OCI-LY3 (cell line): Measurements from ENCODE around the gene RASD1.

Experiments used
- H2AFZ ChIP-seq: fragments of 200-600, 300-600 bp; shearing (Covaris generic); 2 replicates; pipeline ENCODE4 v1.6.0; 2014; ENCODE audit warnings: antibody characterized with exemption, low read depth, low read length
- H3K27ac ChIP-seq: fragments of 200-600, 300-600 bp; sonication (generic); 2 replicates; pipeline ENCODE4 v1.5.1; 2014; ENCODE audit warnings: mild to moderate bottlenecking, low read length, moderate library complexity, mixed read lengths
- H3K27me3 ChIP-seq: fragments of 200-600, 300-600 bp; sonication (generic); 2 replicates; pipeline ENCODE4 v1.6.1; 2014; ENCODE audit warnings: low read depth, low read length, mixed read lengths
- H3K36me3 ChIP-seq: fragments of 200-600, 300-600 bp; sonication (generic); replicated peaks from 2 replicates; pipeline ENCODE3; 2014; ENCODE audit warnings: low read depth, low read length, mixed read lengths
- H3K4me1 ChIP-seq: fragments of 300-600, 200-600 bp; sonication (generic); 2 replicates; pipeline ENCODE4 v1.6.1; 2014; ENCODE audit warnings: low read length, mixed read lengths
- H3K4me2 ChIP-seq: fragments of 200-600, 300-600 bp; sonication (generic); 2 replicates; pipeline ENCODE4 v1.6.1; 2014; ENCODE audit warnings: low read length, mixed read lengths
- H3K4me3 ChIP-seq: fragments of 300-600, 200-600 bp; sonication (generic); 2 replicates; pipeline ENCODE4 v1.5.1; 2014; ENCODE audit warnings: antibody characterized with exemption, mild to moderate bottlenecking, low read length, moderate library complexity
- H3K79me2 ChIP-seq: fragments of 300-600, 200-600 bp; shearing (Covaris generic); 2 replicates; pipeline ENCODE4 v1.6.1; 2014; ENCODE audit warnings: mild to moderate bottlenecking, low read length, mixed read lengths
- H3K9ac ChIP-seq: fragments of 300-600, 200-600 bp; shearing (Covaris generic); 2 replicates; pipeline ENCODE4 v1.6.0; 2014; ENCODE audit warnings: mild to moderate bottlenecking, low read length, moderate library complexity
- H3K9me3 ChIP-seq: fragments of 200-600, 300-600 bp; shearing (Covaris generic); 2 replicates; pipeline ENCODE4 v1.6.1; 2014; ENCODE audit warnings: low read length, mixed read lengths; ENCODE audit not compliant: insufficient read depth
- H4K20me1 ChIP-seq: fragments of 200-600, 300-600 bp; sonication (generic); 2 replicates; pipeline ENCODE4 v1.6.1; 2016; ENCODE audit warnings: low read length, mixed read lengths; ENCODE audit not compliant: insufficient read depth
- CTCF ChIP-seq: fragments of 200-600, 300-600 bp; sonication (generic); IDR thresholded peaks from 2 replicates; pipeline ENCODE4 v1.5.1; 2014; ENCODE audit warnings: antibody characterized with exemption, low read length, low read depth
- EZH2phosphoT487 ChIP-seq: fragments of 200-600 bp; shearing (Covaris generic); IDR thresholded peaks from 2 replicates; pipeline ENCODE4 v1.6.1; 2018; ENCODE audit warnings: antibody characterized with exemption, mixed run types, low read depth

The RASD1 gene

GRCh38 chr17:17498606-17499301 lies 2.6 kb upstream of the RASD1 start:
- H3K4me2 ChIP-seq: no peak overlapping the region
- no peaks in the 10 kb centered on the region for H3K79me2 ChIP-seq
- H3K4me1 ChIP-seq: no peaks in the 10 kb centered on the region
- no peak overlapping the region for H3K9ac ChIP-seq
- no peak overlapping the region for H2AFZ ChIP-seq
- H3K4me3 ChIP-seq: no peak overlapping the region
- no peaks in the 10 kb centered on the region for H4K20me1 ChIP-seq
- no peak for TF ChIP-seq EZH2phosphoT487
- no peak for TF ChIP-seq CTCF
- no peaks in the 10 kb centered on the region for H3K9me3 ChIP-seq
- no peaks in the 10 kb centered on the region for H3K27me3 ChIP-seq
- H3K27ac ChIP-seq: no peak overlapping the region
- H3K36me3 ChIP-seq: no peaks in the 10 kb centered on the region

GRCh38 chr17:17497845-17498520 lies 1.8 kb upstream of the RASD1 start:
- Histone ChIP-seq H4K20me1 (no peaks in the 10 kb centered on the region), H3K79me2 (no peaks in the 10 kb centered on the region), H3K4me2 (no peak overlapping the region), H3K27ac (no peak overlapping the region), H3K4me3 (no peak overlapping the region), H3K4me1 (no peaks in the 10 kb centered on the region), H3K9ac (no peak overlapping the region), H3K9me3 (no peaks in the 10 kb centered on the region), H2AFZ (no peak overlapping the region), H3K27me3 (no peaks in the 10 kb centered on the region), H3K36me3 (no peaks in the 10 kb centered on the region)
- TF ChIP-seq EZH2phosphoT487 (no peak), CTCF (no peak)

- no peak for TF ChIP-seq CTCF
- TF ChIP-seq EZH2phosphoT487: no peak
- Histone ChIP-seq H3K4me2 (no peak overlapping the region), H2AFZ (no peak overlapping the region)
Measured at GRCh38 chr17:17497065-17497844, 1.1 kb upstream of the RASD1 start.

GRCh38 chr17:17495536-17496188 lies 533 bp downstream of the RASD1 start:
- Histone ChIP-seq H3K36me3 (no peaks in the 10 kb centered on the region), H3K4me2 (no peak overlapping the region), H3K27ac (no peak overlapping the region), H3K79me2 (no peaks in the 10 kb centered on the region), H3K4me3 (no peak overlapping the region), H3K9ac (no peak overlapping the region), H3K27me3 (no peaks in the 10 kb centered on the region), H2AFZ (no peak overlapping the region), H3K4me1 (no peaks in the 10 kb centered on the region), H3K9me3 (no peaks in the 10 kb centered on the region), H4K20me1 (no peaks in the 10 kb centered on the region)
- no peak for TF ChIP-seq CTCF
- TF ChIP-seq EZH2phosphoT487: no peak

More at GRCh38 chr17:17497065-17497844, 1.1 kb upstream of the RASD1 start:
- H3K27ac ChIP-seq: no peak overlapping the region
- no peaks in the 10 kb centered on the region for H3K36me3 ChIP-seq
- no peak overlapping the region for H3K9ac ChIP-seq
- no peaks in the 10 kb centered on the region for H3K79me2 ChIP-seq
- no peaks in the 10 kb centered on the region for H3K4me1 ChIP-seq
- H3K27me3 ChIP-seq: no peaks in the 10 kb centered on the region
- H4K20me1 ChIP-seq: no peaks in the 10 kb centered on the region
- H3K4me3 ChIP-seq: no peak overlapping the region
- H3K9me3 ChIP-seq: no peaks in the 10 kb centered on the region
